Measurements from ENCODE around the gene KMO.

DNA sequence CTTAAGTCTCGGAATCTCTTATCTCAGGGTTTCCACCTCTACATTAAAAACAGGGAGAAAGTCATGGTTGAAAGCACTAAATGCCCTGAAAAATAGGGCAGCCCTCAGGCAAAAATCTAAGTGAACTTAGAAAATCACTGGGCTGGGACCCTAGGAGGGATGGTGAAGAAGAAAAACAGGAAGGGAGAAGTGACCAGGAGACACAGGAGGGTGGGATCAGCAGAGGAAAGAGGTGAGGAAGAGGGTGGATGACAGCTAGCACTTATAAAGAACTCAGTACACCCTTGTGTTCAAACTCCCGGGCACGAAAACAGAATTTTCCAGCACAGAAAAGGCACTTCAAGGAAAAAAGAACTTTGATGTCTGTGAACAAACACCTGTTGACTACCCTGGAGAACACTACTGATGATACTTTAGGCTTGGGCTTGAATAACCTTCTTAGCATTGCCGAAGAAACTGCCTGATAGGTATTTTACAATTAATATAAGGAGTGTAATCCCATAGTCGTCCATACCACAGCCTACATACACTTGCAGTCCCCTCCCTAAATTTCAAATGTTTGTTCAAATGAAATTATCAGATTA is 106.0 kb downstream of the KMO start:
- TF ChIP-seq EZH2 (IDR thresholded peaks at IDR 0.05; ENCODE audit: insufficient read depth, poor library complexity, severe bottlenecking) (no peak), EZH2phosphoT487 (IDR thresholded peaks at IDR 0.05; ENCODE audit: insufficient read depth, low read depth) (no peak)
